Activated T-helper 17 cell treated with anti-CD3 and anti-CD28 coated beads, Interleukin-2, amount 50 U/mL, for 72 hours (primary cell): ENCODE results near the gene TMEM235. TPM values are rescaled to one million over a fixed set of nuclear protein-coding genes. Genes with fewer than 3 reads are reported as not detected.

Experiments
- ATAC-seq: fragments of 150-1000 bp; cut with Tn5 transposase; replicated peaks from 2 replicates; pipeline ENCODE4 v1.10.0; 2021; ENCODE audit warnings: mild to moderate bottlenecking, moderate library complexity
- H3K27ac Mint-ChIP-seq: one replicate; pipeline ENCODE4 v1.8.0; 2022; ENCODE audit warnings: mixed read lengths
- H3K27me3 Mint-ChIP-seq: one replicate; pipeline ENCODE4 v1.8.0; 2022; ENCODE audit warnings: mixed read lengths
- H3K36me3 Mint-ChIP-seq: one replicate; pipeline ENCODE4 v1.8.0; 2022; ENCODE audit warnings: low read depth, mild to moderate bottlenecking, mixed read lengths
- H3K4me1 Mint-ChIP-seq: one replicate; pipeline ENCODE4 v1.8.0; 2022; ENCODE audit warnings: mixed read lengths
- H3K4me3 Mint-ChIP-seq: one replicate; pipeline ENCODE4 v1.8.0; 2022; ENCODE audit warnings: mild to moderate bottlenecking, mixed read lengths
- H3K9me3 Mint-ChIP-seq: one replicate; pipeline ENCODE4 v1.8.0; 2022; ENCODE audit warnings: mixed read lengths
- total RNA-seq, 2 donors: library from RNA; stranded (reverse); gene quantifications; one replicate each; pipeline ENCODE4 v1.2.3, GENCODE V29; 2022

The TMEM235 gene
- total RNA-seq: not detected

DNA sequence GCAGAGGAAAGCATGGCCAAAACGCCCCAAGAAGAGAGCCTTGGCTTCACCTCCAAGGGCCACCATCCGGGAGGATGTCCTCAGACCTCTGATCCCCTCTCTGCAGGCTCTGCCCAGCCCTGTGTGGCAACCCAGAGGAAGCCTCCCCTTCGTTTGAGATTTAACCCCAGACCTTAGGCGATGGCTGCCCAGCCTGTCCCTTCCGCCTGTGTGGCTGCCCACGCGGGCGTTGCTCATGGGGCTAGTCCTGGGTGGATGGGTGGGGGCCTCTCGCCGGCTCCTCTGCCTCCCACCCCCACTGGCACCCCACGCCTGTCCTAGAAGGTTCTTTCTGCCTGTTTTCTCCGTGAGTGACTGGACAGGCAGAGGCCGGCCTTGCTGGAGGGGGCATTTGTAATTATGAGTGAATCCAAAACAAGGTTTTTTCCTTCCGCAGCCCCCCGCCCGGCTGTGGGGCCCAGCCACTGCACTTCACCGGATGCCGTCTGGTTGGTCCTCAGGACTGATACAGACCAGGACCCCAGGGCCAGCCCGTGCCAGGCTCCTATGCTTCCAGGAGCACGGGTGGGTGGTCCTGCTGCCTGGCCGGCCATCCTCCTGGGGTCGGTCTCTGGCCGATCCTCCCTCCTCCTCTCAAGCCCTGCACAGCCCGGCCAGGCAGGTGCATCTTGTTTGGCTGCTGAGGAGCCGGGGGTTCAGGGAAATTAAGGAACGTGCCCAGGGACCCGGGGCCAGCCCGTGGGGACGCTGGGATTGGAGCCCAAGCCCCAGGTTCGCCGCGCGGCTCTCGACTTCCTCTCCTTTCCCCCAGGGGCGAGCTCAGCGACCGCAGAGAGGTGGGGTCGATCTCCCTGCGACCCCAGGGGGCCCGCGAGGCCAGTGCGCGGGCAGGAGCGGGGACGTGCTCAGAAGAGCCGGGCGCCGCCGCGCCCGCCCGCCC lies at the start of gene TMEM235:
TSS of gene TMEM235 (plus strand) at position 636 of the 940 bp plus-strand sequence. CDS start 393 bp downstream, outside the sequence.
- no peaks in the 10 kb centered on the region for H3K9me3 Mint-ChIP-seq
- H3K4me1 Mint-ChIP-seq: no peaks in the 10 kb centered on the region
- no peak for ATAC-seq
- H3K36me3 Mint-ChIP-seq: no peaks in the 10 kb centered on the region
- no peak within 1 kb of the TSS for H3K4me3 Mint-ChIP-seq
- no peak within 1 kb of the TSS for H3K27ac Mint-ChIP-seq
- peaks cover 18% of the 10 kb centered on the region for H3K27me3 Mint-ChIP-seq

- no peak overlapping the region for H3K27ac Mint-ChIP-seq
- no peak overlapping the region for H3K4me3 Mint-ChIP-seq
- peaks cover 73% of the 10 kb centered on the region for H3K36me3 Mint-ChIP-seq
- H3K27me3 Mint-ChIP-seq: no peaks in the 10 kb centered on the region
- peaks cover 18% of the 10 kb centered on the region for H3K4me1 Mint-ChIP-seq
- ATAC-seq: no peak
- no peaks in the 10 kb centered on the region for H3K9me3 Mint-ChIP-seq
Measured at GRCh38 chr17:78182504-78182903, 48.9 kb upstream of the TMEM235 start.

DNA sequence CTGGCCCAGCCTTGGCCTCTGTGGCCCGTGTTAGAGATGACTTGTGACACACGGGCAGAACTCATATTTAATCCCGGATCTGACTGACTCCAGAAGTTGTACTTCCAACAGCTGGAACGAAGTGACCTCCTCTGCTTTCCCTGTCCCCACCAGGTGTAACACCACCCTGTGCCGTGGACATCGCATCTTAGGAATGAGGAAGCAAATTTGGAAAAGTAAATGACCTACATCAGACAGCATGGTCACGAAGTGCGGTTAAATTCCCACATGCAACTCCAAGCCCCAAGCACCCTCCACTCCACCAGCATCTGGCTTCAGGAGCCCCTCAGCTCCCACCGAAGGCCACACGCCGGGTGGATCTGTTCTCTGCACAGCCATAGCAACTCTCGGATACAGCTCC lies 47.5 kb upstream of the TMEM235 start:
- Mint-ChIP-seq H3K27me3 (no peaks in the 10 kb centered on the region), H3K36me3 (peaks cover 66% of the 10 kb centered on the region), H3K9me3 (no peaks in the 10 kb centered on the region), H3K27ac (no peak overlapping the region), H3K4me1 (peaks cover 18% of the 10 kb centered on the region), H3K4me3 (peak overlapping the region; percentile 73)
- no peak for ATAC-seq

GRCh38 chr17:78184351-78184750 lies 47.1 kb upstream of the TMEM235 start:
- Mint-ChIP-seq H3K27ac (no peak overlapping the region), H3K4me3 (peak overlapping the region; percentile 73), H3K36me3 (peaks cover 62% of the 10 kb centered on the region), H3K27me3 (no peaks in the 10 kb centered on the region), H3K4me1 (peaks cover 18% of the 10 kb centered on the region), H3K9me3 (no peaks in the 10 kb centered on the region)
- ATAC-seq: no peak

DNA sequence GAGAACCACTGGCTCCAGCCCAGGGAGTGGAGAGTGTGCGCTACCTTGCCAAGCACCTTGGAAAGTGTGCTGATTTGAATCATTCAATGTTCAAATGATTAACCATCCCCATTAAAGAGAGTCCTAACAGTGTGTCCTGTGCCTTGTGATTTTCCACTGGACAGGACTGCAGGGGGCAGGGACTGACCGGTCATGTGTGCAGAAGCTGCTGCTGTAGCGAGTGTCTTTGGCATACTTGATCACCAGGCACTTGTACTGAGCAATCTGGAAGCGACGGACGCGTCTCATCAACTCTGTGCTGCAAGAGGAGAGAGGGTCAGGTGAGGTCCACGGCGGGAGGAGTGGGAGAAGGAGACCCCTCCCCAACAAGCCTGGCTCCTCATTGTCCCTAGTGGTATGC lies 46.6 kb upstream of the TMEM235 start:
- Mint-ChIP-seq H3K4me1 (peaks cover 18% of the 10 kb centered on the region), H3K9me3 (no peaks in the 10 kb centered on the region), H3K36me3 (peaks cover 56% of the 10 kb centered on the region), H3K4me3 (peak overlapping the region; percentile 73), H3K27ac (peak overlapping the region; percentile 44), H3K27me3 (no peaks in the 10 kb centered on the region)
- ATAC-seq: no peak

- Mint-ChIP-seq H3K36me3 (peaks cover 56% of the 10 kb centered on the region), H3K4me1 (peaks cover 12% of the 10 kb centered on the region), H3K27ac (peak overlapping the region; percentile 1), H3K4me3 (peak overlapping the region; percentile 73), H3K27me3 (no peaks in the 10 kb centered on the region), H3K9me3 (no peaks in the 10 kb centered on the region)
- no peak for ATAC-seq
Measured at GRCh38 chr17:78185981-78186691, 45.3 kb upstream of the TMEM235 start.

DNA sequence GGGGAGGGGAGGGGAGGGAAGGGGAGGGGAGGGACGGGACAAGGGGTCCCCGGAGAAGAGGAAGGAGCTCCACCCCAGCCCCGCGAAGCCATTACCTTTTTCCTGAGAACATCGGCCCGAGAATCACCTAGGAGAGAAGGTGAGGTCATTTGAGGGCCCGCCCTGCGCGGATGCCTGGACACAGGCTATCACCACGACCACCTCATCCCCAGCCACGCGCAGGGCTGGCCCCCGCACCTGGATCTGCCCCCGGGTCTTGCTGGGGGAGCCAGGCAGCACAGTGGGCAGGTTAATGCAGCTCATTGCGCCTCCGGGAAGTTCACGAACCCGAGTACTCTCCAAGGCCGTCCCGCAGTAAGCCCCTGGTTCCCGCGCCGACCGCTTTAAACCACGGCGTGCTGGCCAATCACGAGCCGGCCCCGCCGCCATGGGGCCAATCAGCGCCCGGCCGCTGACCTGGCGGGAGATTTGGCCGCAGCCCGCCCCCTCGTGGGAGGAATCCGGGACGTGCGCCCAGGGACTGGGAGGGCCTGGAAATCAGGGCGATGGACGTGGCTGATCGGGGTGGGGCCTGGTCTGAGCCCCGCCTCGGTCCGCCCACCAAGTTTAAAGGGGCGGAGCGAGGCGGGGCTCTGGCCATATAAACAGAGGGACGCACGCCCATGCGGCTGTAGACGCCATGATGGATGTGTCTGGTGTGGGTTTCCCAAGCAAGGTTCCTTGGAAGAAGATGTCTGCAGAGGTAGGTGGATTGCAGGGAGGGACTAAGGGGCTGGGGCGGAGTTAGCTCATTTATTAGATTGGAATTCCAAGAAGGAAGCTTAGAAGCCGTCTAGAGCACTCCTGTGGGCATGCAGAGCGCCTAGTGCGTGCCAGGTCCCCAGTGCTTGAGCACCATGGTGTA lies 44.5 kb upstream of the TMEM235 start, which contains the start of the genes AFMID and TK1:
TSS of gene AFMID (plus strand) at position 671 of the 904 bp plus-strand sequence. CDS start at position 680, 9 bp downstream.
TSS of gene TK1 (minus strand) at position 361 of the 904 bp plus-strand sequence. CDS start at position 303, 58 bp downstream.
- Mint-ChIP-seq H3K4me1 (peaks cover 12% of the 10 kb centered on the region), H3K9me3 (no peaks in the 10 kb centered on the region), H3K4me3 (peak within 1 kb of the TSS; percentile 73), H3K36me3 (peaks cover 55% of the 10 kb centered on the region), H3K27me3 (no peaks in the 10 kb centered on the region), H3K27ac (peak within 1 kb of the TSS; percentile 1)
- ATAC-seq: peak; percentile 98

GRCh38 chr17:78196716-78197115 lies 34.7 kb upstream of the TMEM235 start:
- H3K4me3 Mint-ChIP-seq: no peak overlapping the region
- H3K4me1 Mint-ChIP-seq: no peaks in the 10 kb centered on the region
- H3K27me3 Mint-ChIP-seq: no peaks in the 10 kb centered on the region
- ATAC-seq: no peak
- no peak overlapping the region for H3K27ac Mint-ChIP-seq
- H3K36me3 Mint-ChIP-seq: peaks cover 59% of the 10 kb centered on the region
- H3K9me3 Mint-ChIP-seq: no peaks in the 10 kb centered on the region

DNA sequence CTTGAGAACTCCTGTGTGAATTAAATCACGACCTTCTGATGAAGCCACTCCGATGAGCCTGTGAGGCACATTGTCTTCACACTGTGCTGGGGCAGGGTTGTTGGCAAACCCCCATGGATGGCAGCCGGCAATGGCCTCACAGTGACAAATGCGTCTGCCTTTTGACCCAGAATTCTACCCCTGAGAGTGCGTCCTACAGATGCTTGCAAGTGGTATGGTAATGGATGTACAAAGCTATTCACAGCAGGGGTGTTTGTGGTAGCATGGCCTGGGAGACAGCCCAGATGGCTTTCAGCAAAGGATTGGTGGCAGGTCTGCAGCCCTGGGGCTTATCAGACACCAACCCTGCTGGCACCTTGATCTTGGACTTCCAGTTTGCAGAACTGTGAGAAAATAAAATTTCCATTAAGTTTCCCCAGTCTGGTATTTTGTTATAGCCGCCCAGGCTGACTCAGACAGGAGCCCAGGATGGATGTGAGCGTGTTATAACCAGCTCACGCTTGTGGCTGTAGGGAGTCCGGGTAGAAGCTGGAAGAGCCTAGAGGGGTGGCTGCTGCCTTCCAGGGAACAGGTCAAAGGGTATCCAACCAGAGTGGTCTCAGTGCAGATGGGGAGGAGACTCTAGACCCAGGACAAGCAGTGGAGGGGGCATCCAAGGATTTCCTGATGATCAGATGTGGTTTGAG lies 34.1 kb upstream of the TMEM235 start:
- H3K9me3 Mint-ChIP-seq: no peaks in the 10 kb centered on the region
- no peaks in the 10 kb centered on the region for H3K27me3 Mint-ChIP-seq
- ATAC-seq: no peak
- peaks cover 53% of the 10 kb centered on the region for H3K36me3 Mint-ChIP-seq
- H3K4me3 Mint-ChIP-seq: no peak overlapping the region
- H3K27ac Mint-ChIP-seq: no peak overlapping the region
- no peaks in the 10 kb centered on the region for H3K4me1 Mint-ChIP-seq

GRCh38 chr17:78200451-78200850 lies 31.0 kb upstream of the TMEM235 start:
- no peaks in the 10 kb centered on the region for H3K9me3 Mint-ChIP-seq
- no peaks in the 10 kb centered on the region for H3K4me1 Mint-ChIP-seq
- no peak overlapping the region for H3K27ac Mint-ChIP-seq
- H3K36me3 Mint-ChIP-seq: peaks cover 26% of the 10 kb centered on the region
- ATAC-seq: no peak
- no peaks in the 10 kb centered on the region for H3K27me3 Mint-ChIP-seq
- H3K4me3 Mint-ChIP-seq: no peak overlapping the region

- Mint-ChIP-seq H3K27ac (no peak overlapping the region), H3K36me3 (peaks cover 11% of the 10 kb centered on the region), H3K9me3 (no peaks in the 10 kb centered on the region), H3K4me3 (no peak overlapping the region), H3K4me1 (no peaks in the 10 kb centered on the region), H3K27me3 (no peaks in the 10 kb centered on the region)
- no peak for ATAC-seq
Measured at GRCh38 chr17:78202666-78203065, 28.8 kb upstream of the TMEM235 start.

GRCh38 chr17:78204387-78205123 lies 26.9 kb upstream of the TMEM235 start:
- H3K36me3 Mint-ChIP-seq: no peaks in the 10 kb centered on the region
- H3K27ac Mint-ChIP-seq: no peak overlapping the region
- ATAC-seq: no peak
- H3K9me3 Mint-ChIP-seq: no peaks in the 10 kb centered on the region
- no peak overlapping the region for H3K4me3 Mint-ChIP-seq
- H3K27me3 Mint-ChIP-seq: no peaks in the 10 kb centered on the region
- no peaks in the 10 kb centered on the region for H3K4me1 Mint-ChIP-seq
